ENCODE measurements around the gene DIPK1A. TPM values are rescaled to one million over a fixed set of nuclear protein-coding genes. Genes with fewer than 3 reads are reported as not detected.

DIPK1A gene
- total RNA-seq, 4 donors from 2014 or later = 9.1 to 27.2 (median 18.3) TPM

DNA sequence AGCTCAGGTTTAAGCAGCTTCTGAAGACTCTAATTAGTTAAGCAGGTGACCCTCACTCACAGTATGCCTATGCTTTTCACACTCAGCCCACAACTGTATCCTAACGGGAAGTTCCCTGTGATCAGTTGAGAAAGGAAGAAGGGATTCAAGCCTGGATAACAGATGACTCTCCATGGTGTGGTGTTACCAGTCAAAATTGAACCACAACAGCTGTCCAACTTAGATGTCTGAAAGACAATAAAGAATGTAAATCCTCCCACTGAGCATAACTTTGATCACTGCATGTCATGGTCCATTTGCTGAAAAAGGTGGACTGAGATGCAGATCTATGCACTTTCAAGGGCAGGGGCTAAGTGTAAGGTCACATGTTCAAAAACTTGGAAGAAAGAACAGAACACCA, 32.3 kb upstream of the DIPK1A start:
- no peak for ATAC-seq (ENCODE audit: low FRiP score)

DNA sequence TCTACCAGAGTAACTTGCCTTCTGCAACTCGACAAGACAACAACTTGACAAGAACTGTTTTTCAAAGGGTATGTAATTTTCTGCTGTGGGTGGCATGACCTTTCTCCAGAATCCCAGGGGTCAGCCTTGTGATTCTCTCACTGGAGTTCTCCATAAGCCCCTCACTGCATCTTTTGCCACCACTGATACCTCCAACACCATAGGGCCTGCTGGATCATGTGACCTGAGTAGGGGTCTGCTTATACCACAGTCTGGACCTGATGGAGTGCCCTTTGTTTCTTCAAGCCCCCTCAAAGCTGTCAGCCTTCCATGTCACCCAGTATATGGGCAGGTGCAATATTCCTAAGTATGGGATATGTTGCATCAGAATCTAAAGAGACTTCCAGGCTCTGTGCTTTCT, 31.6 kb upstream of the DIPK1A start:
- DNase-seq (ENCODE audit: low spot score) = no peak
- ATAC-seq (ENCODE audit: low FRiP score) = no peak
- TF ChIP-seq, protein P1, sequence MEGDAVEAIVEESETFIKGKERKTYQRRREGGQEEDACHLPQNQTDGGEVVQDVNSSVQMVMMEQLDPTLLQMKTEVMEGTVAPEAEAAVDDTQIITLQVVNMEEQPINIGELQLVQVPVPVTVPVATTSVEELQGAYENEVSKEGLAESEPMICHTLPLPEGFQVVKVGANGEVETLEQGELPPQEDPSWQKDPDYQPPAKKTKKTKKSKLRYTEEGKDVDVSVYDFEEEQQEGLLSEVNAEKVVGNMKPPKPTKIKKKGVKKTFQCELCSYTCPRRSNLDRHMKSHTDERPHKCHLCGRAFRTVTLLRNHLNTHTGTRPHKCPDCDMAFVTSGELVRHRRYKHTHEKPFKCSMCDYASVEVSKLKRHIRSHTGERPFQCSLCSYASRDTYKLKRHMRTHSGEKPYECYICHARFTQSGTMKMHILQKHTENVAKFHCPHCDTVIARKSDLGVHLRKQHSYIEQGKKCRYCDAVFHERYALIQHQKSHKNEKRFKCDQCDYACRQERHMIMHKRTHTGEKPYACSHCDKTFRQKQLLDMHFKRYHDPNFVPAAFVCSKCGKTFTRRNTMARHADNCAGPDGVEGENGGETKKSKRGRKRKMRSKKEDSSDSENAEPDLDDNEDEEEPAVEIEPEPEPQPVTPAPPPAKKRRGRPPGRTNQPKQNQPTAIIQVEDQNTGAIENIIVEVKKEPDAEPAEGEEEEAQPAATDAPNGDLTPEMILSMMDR (IDR thresholded peaks at IDR 0.05) = no peak

More for the DNA sequence above, 32.3 kb upstream of the DIPK1A start:
- DNase-seq (ENCODE audit: low spot score) = no peak
- TF ChIP-seq, protein P1 (IDR thresholded peaks at IDR 0.05) = no peak

DNA sequence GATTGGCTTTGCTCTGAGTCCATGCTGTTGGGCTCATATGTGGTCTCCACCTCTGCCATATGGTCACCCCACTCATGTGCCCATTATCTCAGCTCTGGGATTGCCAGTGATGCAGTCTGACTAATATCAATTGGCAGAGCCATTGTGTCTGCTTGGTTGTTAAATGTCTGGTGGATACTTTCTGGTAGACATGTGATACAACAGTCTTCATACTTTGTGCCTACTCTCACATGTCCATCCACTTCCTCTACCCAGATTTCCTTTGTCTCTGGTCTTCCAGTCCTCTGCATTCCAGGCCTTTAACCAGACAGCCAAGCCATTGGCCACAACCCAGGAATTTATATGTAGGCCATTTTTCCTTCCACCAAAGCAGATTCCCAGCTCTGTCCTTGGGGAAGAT, 30.8 kb upstream of the DIPK1A start:
- TF ChIP-seq, protein P1 (IDR thresholded peaks at IDR 0.05) = no peak
- DNase-seq (ENCODE audit: low spot score) (no peak), ATAC-seq (ENCODE audit: low FRiP score) (no peak)

DNA sequence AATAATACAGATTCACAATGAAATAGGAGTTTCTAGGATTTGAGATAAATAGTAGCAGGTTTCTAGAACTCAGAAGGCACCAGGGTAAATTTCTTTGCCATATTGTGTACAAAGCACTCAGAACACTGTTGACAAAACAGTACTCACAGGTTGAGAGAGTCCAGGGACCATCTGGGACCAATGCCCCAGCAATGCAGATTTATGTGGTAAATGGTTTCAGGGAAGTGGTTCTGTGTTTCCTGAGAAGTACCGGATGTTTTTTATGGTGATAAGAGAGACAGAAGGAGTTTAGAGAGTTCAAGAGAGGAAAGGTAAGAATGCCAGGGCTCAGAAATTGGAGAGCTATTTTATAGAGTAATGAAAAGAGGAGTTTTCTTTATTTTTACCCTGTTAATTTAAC, 29.6 kb upstream of the DIPK1A start:
- ATAC-seq (ENCODE audit: low FRiP score) (no peak), DNase-seq (ENCODE audit: low spot score) (no peak)
- TF ChIP-seq, protein P1 (IDR thresholded peaks at IDR 0.05) = no peak

DNA sequence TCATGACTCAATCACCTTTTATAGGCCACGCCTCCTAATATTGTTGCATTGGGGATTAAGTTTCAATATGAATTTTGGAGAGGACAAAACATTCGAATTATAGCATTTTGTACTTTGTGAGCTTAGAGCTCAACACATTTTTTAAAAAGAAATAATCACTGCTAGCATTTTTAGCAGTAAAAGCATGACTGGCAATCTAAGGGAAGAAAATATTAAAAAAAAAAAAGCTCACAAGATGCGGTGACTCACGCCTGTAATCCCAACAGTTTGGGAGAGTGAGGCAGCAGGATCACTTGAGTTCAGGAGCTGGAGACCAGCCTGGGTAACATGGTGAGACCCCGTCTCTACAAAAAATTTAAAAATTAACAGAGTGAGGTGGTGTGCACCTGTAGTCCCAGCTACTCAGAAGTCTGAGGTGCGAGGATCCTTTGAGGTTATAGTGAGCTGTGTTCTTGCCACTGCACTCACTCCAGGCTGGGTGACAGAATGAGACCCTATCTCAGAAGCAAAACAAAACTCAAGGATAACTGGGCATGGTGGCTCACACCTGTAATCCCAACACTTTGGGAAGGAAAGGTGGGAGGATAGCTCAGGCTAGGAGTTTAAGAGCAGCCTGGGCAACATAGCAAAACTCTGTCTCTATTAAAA, 28.8 kb upstream of the DIPK1A start:
- DNase-seq (ENCODE audit: low spot score) (no peak), ATAC-seq (ENCODE audit: low FRiP score) (no peak)

DNA sequence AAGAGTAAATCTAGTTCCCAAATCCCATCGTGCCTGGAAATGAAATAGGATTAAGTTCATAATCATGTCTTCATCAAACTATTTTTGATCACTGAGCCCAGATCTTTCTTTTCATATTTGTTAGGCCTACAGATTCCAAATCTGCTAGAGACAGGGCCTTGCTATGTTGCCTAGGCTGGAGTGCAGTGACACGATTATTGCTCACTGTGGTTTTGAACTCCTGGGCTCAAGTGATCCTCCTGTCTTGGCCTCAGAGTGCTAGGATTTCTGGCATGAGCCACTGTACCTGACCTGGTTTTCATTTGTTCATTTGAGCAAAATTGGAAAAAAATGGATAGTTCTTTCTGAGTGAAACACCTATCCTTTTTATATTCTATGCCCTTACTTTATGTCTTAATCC, 28.0 kb upstream of the DIPK1A start:
- no peak for DNase-seq (ENCODE audit: low spot score)
- TF ChIP-seq, protein P1 (IDR thresholded peaks at IDR 0.05) = no peak
- no peak for ATAC-seq (ENCODE audit: low FRiP score)

More for the DNA sequence above, 28.8 kb upstream of the DIPK1A start:
- TF ChIP-seq, protein P1 (IDR thresholded peaks at IDR 0.05) = no peak

DNA sequence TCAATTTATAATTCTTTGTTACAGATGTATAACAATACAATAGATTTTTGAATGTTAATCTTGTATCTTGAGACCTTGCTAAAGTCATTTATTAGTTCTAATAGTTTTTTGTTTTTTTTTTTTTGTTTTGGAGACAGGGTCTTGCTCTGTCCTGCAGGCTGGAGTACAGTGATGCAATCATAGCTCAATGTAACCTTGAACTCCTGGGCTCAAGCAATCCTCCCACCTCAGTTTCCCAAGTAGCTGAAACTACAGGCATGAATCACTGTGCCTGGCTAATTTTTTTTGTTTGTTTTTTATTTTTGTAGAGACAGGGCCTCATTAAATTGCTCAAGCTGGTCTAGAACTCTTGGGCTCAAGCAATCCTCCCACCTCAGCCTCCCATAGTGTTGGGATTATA, 26.2 kb upstream of the DIPK1A start:
- TF ChIP-seq, protein P1 (IDR thresholded peaks at IDR 0.05) = no peak
- DNase-seq (ENCODE audit: low spot score) (no peak), ATAC-seq (ENCODE audit: low FRiP score) (no peak)
